Left ventricle myocardium inferior (tissue), 1 donor: ENCODE measurements around the gene TMX2. TPM values are rescaled to one million over a fixed set of nuclear protein-coding genes. Genes with fewer than 3 reads are reported as not detected.
"Not testable (repeated sequence)": the region's sequence is repeated elsewhere in the genome, so short reads cannot be mapped to it uniquely, and the experiment has no call there.

Source experiments
- DNase-seq: peaks from one replicate; pipeline ENCODE4 v3.0.0-alpha.2; 2020
- H3K27ac ChIP-seq: fragments of 200-600 bp; replicated peaks from 2 replicates; pipeline ENCODE4 v1.8.0; 2021
- H3K27me3 ChIP-seq: fragments of 200-600 bp; 2 replicates; pipeline ENCODE4 v1.8.0; 2021; ENCODE audit warnings: low read depth
- H3K36me3 ChIP-seq: fragments of 200-600 bp; 2 replicates; pipeline ENCODE4 v1.8.0; 2021
- H3K4me1 ChIP-seq: fragments of 200-600 bp; 2 replicates; pipeline ENCODE4 v1.8.0; 2021
- H3K4me3 ChIP-seq: fragments of 200-600 bp; 2 replicates; pipeline ENCODE4 v1.8.0; 2021; ENCODE audit warnings: mild to moderate bottlenecking, moderate library complexity
- H3K9me3 ChIP-seq: fragments of 200-600 bp; replicated peaks from 2 replicates; pipeline ENCODE4 v1.8.0; 2021
- CTCF ChIP-seq: fragments of 200-600 bp; IDR thresholded peaks from 2 replicates; pipeline ENCODE4 v1.8.0; 2021; ENCODE audit warnings: antibody characterized with exemption, mild to moderate bottlenecking, borderline replicate concordance
- intact Hi-C: fragments of 100-400 bp; cut with micrococcal nuclease; formaldehyde crosslinking; loops from one replicate; pipeline ENCODE4 v1.11.0; 2022
- total RNA-seq: library from RNA; stranded (reverse); fragmentation: NEBNext Ultra II Directional; extraction: Animal tissue kit (Norgen Biotek cat#: 25700); gene quantifications from one replicate; pipeline ENCODE4 v1.2.1, GENCODE V29; 2021
- donor health status: DM: no; HTN: yes; CAD: no; lungs with severe emphysema.

The TMX2 gene
- total RNA-seq, 1 donor from 2014 or later, result 64.3 TPM

GRCh38 chr11:57698843-57699365 is 13.5 kb upstream of the TMX2 start:
- peaks cover 96% of the 10 kb centered on the region for H3K36me3 ChIP-seq
- no peak overlapping the region for H3K4me3 ChIP-seq
- DNase-seq, result no peak
- H3K27ac ChIP-seq, result no peak overlapping the region
- intact Hi-C loops, result no loop called here
- no peaks in the 10 kb centered on the region for H3K27me3 ChIP-seq
- H3K4me1 ChIP-seq, result no peaks in the 10 kb centered on the region
- no peak for TF ChIP-seq CTCF
- H3K9me3 ChIP-seq, result no peaks in the 10 kb centered on the region

GRCh38 chr11:57699813-57700212 is 12.6 kb upstream of the TMX2 start:
- intact Hi-C loops, result no loop called here
- Histone ChIP-seq H3K27ac (no peak overlapping the region), H3K4me1 (no peaks in the 10 kb centered on the region), H3K27me3 (no peaks in the 10 kb centered on the region), H3K36me3 (peaks cover 96% of the 10 kb centered on the region), H3K4me3 (no peak overlapping the region), H3K9me3 (no peaks in the 10 kb centered on the region)
- no peak for TF ChIP-seq CTCF
- DNase-seq, result no peak

- H3K4me3 ChIP-seq, result no peak overlapping the region
Observed at GRCh38 chr11:57700425-57700824, 12.0 kb upstream of the TMX2 start.

GRCh38 chr11:57703341-57703740 is 9.1 kb upstream of the TMX2 start:
- DNase-seq, result no peak
- Histone ChIP-seq H3K9me3 (no peaks in the 10 kb centered on the region), H3K36me3 (peaks cover 65% of the 10 kb centered on the region), H3K4me3 (no peak overlapping the region), H3K27me3 (no peaks in the 10 kb centered on the region), H3K4me1 (no peaks in the 10 kb centered on the region), H3K27ac (no peak overlapping the region)
- no peak for TF ChIP-seq CTCF
- intact Hi-C loops, result no loop called here

More at GRCh38 chr11:57700425-57700824, 12.0 kb upstream of the TMX2 start:
- Histone ChIP-seq H3K9me3 (no peaks in the 10 kb centered on the region), H3K27ac (no peak overlapping the region), H3K4me1 (no peaks in the 10 kb centered on the region), H3K36me3 (peaks cover 94% of the 10 kb centered on the region), H3K27me3 (no peaks in the 10 kb centered on the region)
- no peak for TF ChIP-seq CTCF
- no peak for DNase-seq
- intact Hi-C loops, result no loop called here

- no peaks in the 10 kb centered on the region for H3K9me3 ChIP-seq
- no peak overlapping the region for H3K27ac ChIP-seq
- no peak overlapping the region for H3K4me3 ChIP-seq
- H3K36me3 ChIP-seq, result peaks cover 49% of the 10 kb centered on the region
- no peaks in the 10 kb centered on the region for H3K27me3 ChIP-seq
- DNase-seq, result no peak
- H3K4me1 ChIP-seq, result peaks cover 4% of the 10 kb centered on the region
- no peak for TF ChIP-seq CTCF
- intact Hi-C loops, result no loop called here
Observed at GRCh38 chr11:57704932-57705331, 7.5 kb upstream of the TMX2 start.

GRCh38 chr11:57705432-57705831 is 7.0 kb upstream of the TMX2 start:
- DNase-seq, H3K9me3 ChIP-seq, H3K27me3 ChIP-seq, H3K4me3 ChIP-seq, intact Hi-C loops, H3K4me1 ChIP-seq, H3K27ac ChIP-seq: not testable (repeated sequence)
- peaks cover 44% of the 10 kb centered on the region for H3K36me3 ChIP-seq
